ENCODE measurements around the gene HYAL3.
"Not testable (repeated sequence)": the region's sequence is repeated elsewhere in the genome, so short reads cannot be mapped to it uniquely, and the experiment has no call there.

The HYAL3 gene

GRCh38 chr3:50319894-50320625, 20.9 kb upstream of the HYAL3 start:
- Histone ChIP-seq H3K36me3 (ENCODE audit: insufficient read depth, low read length) (peaks cover 15% of the 10 kb centered on the region; the same call in 1 of the 2 replicates), H3K27ac (peak overlapping the region; percentile 31; the same call in 1 of the 2 replicates), H3K9ac (ENCODE audit: insufficient read length) (peak overlapping the region; percentile 97), H3K4me3 (peak overlapping the region; percentile 83), H3K9me3 (ENCODE audit: low read depth, low read length) (no peaks in the 10 kb centered on the region)
- TF ChIP-seq POLR2AphosphoS5 (IDR thresholded peaks at IDR 0.05; ENCODE audit: borderline replicate concordance, low read depth, low read length): no peak
- no peak for TF ChIP-seq EZH2 (IDR thresholded peaks at IDR 0.05)
- TF ChIP-seq FOXP2 (optimal IDR thresholded peaks at IDR 0.05; ENCODE audit: control extremely low read depth, extremely low read length, insufficient read depth): no peak
- DNase-seq (ENCODE audit: low read depth, low spot score): no peak

- no peak overlapping the region for H3K27ac ChIP-seq
- H3K4me3 ChIP-seq: no peak overlapping the region
- no peaks in the 10 kb centered on the region for H3K9me3 ChIP-seq (ENCODE audit: low read depth, low read length)
- TF ChIP-seq FOXP2 (optimal IDR thresholded peaks at IDR 0.05; ENCODE audit: control extremely low read depth, extremely low read length, insufficient read depth) (no peak), EZH2 (IDR thresholded peaks at IDR 0.05) (no peak), POLR2AphosphoS5 (IDR thresholded peaks at IDR 0.05; ENCODE audit: borderline replicate concordance, low read depth, low read length) (no peak)
- no peak overlapping the region for H3K9ac ChIP-seq (ENCODE audit: insufficient read length)
- H3K36me3 ChIP-seq (ENCODE audit: insufficient read depth, low read length): peaks cover 15% of the 10 kb centered on the region; the same call in 1 of the 2 replicates
- DNase-seq (ENCODE audit: low read depth, low spot score): no peak
These were observed 20.1 kb upstream of the HYAL3 start for GRCh38 chr3:50319181-50319893.

DNA sequence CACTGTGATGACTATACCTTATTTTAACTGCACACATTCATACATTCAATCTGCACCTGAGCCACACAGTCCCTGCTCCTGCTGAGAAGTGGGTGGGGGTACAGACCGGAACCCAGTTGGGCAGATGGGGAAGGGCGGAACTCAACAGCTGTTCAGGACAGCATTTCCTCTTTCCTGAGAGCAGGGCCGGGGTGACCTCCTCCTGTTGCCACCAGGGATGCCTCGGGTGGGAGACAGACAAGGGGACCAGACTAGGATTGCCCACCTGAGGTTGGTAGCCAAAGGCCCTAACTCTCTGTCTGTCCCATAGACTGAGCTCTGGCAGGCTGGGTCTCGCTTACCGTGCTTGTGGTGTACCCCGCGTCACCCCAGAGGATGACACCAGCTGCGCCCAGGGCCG, 19.4 kb upstream of the HYAL3 start:
- no peak overlapping the region for H3K9ac ChIP-seq (ENCODE audit: insufficient read length)
- peaks cover 15% of the 10 kb centered on the region; the same call in 1 of the 2 replicates for H3K36me3 ChIP-seq (ENCODE audit: insufficient read depth, low read length)
- no peak for TF ChIP-seq POLR2AphosphoS5 (IDR thresholded peaks at IDR 0.05; ENCODE audit: borderline replicate concordance, low read depth, low read length)
- TF ChIP-seq EZH2 (IDR thresholded peaks at IDR 0.05): no peak
- no peak for TF ChIP-seq FOXP2 (optimal IDR thresholded peaks at IDR 0.05; ENCODE audit: control extremely low read depth, extremely low read length, insufficient read depth)
- DNase-seq (ENCODE audit: low read depth, low spot score): no peak
- H3K4me3 ChIP-seq: no peak overlapping the region
- H3K27ac ChIP-seq: no peak overlapping the region
- no peaks in the 10 kb centered on the region for H3K9me3 ChIP-seq (ENCODE audit: low read depth, low read length)

DNA sequence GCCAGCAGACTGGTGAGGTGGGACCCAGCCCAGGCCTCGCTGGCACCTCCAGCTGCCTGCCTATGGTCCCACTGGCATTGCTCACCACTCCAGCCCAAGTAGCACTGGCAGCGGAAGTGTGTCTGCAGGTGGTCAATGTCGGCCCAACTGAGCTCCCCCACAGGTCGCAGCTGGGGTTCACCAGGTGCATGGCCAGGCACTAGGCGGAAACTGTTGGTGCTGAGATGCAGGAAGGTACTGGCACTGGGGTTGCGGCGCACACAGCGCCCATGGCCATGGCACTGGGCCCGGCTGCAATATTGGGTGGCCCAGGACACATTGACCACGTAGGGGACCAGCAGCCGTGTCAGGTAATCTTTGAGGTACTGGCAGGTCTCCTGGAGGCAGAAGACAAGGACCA, 19.0 kb upstream of the HYAL3 start:
- Histone ChIP-seq H3K27ac (no peak overlapping the region), H3K9me3 (ENCODE audit: low read depth, low read length) (no peaks in the 10 kb centered on the region), H3K4me3 (no peak overlapping the region), H3K9ac (ENCODE audit: insufficient read length) (no peak overlapping the region), H3K36me3 (ENCODE audit: insufficient read depth, low read length) (peaks cover 15% of the 10 kb centered on the region; the same call in 1 of the 2 replicates)
- no peak for TF ChIP-seq POLR2AphosphoS5 (IDR thresholded peaks at IDR 0.05; ENCODE audit: borderline replicate concordance, low read depth, low read length)
- no peak for TF ChIP-seq FOXP2 (optimal IDR thresholded peaks at IDR 0.05; ENCODE audit: control extremely low read depth, extremely low read length, insufficient read depth)
- TF ChIP-seq EZH2 (IDR thresholded peaks at IDR 0.05): no peak
- DNase-seq (ENCODE audit: low read depth, low spot score): no peak

- Histone ChIP-seq H3K27ac (no peak overlapping the region), H3K36me3 (ENCODE audit: insufficient read depth, low read length) (peaks cover 15% of the 10 kb centered on the region; the same call in 1 of the 2 replicates), H3K9ac (ENCODE audit: insufficient read length) (no peak overlapping the region), H3K4me3 (no peak overlapping the region), H3K9me3 (ENCODE audit: low read depth, low read length) (no peaks in the 10 kb centered on the region)
- no peak for DNase-seq (ENCODE audit: low read depth, low spot score)
- TF ChIP-seq POLR2AphosphoS5 (IDR thresholded peaks at IDR 0.05; ENCODE audit: borderline replicate concordance, low read depth, low read length): no peak
These were observed 18.1 kb upstream of the HYAL3 start for GRCh38 chr3:50317300-50317699.

DNA sequence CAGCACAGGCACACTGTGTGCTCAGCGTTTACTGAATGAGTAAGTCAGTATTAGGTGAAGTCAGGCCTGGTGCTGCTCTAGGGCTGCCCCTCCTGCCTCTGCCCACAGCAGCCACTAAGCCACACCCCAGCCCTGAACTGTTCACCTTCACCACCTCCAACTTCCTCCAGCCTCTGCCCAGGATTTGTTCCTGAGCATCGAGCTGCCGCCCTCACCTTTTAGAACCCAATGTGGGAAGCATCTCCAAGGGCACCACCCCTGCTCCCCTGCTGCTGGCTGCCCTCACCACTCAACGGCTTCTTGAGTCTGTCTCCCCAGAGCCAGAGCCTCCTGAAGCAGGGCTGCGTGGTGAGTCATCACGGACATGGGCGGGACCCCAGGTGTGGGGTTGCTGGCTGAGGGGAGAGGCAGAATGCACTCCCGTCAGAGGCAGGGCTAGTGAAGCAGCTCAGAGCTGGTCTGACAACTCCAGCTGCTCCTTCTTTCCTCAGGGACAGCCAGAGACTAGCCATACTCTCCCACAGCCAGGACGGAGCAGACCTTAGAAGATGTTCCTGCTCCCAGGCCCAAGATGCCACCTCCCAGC, 17.5 kb upstream of the HYAL3 start:
- no peak for DNase-seq (ENCODE audit: low read depth, low spot score)
- H3K9ac ChIP-seq (ENCODE audit: insufficient read length): no peak overlapping the region

GRCh38 chr3:50314816-50315215, 15.6 kb upstream of the HYAL3 start:
- H3K9ac ChIP-seq (ENCODE audit: insufficient read length): no peak overlapping the region
- H3K36me3 ChIP-seq (ENCODE audit: insufficient read depth, low read length): peaks cover 15% of the 10 kb centered on the region; the same call in 1 of the 2 replicates
- no peaks in the 10 kb centered on the region for H3K9me3 ChIP-seq (ENCODE audit: low read depth, low read length)
- no peak overlapping the region for H3K27ac ChIP-seq
- no peak for DNase-seq (ENCODE audit: low read depth, low spot score)
- no peak overlapping the region for H3K4me3 ChIP-seq
- no peak for TF ChIP-seq POLR2AphosphoS5 (IDR thresholded peaks at IDR 0.05; ENCODE audit: borderline replicate concordance, low read depth, low read length)
- TF ChIP-seq EZH2 (IDR thresholded peaks at IDR 0.05): no peak
- TF ChIP-seq FOXP2 (optimal IDR thresholded peaks at IDR 0.05; ENCODE audit: control extremely low read depth, extremely low read length, insufficient read depth): no peak

More for the DNA sequence above, 17.5 kb upstream of the HYAL3 start:
- no peak overlapping the region for H3K27ac ChIP-seq
- no peaks in the 10 kb centered on the region for H3K9me3 ChIP-seq (ENCODE audit: low read depth, low read length)
- peaks cover 15% of the 10 kb centered on the region; the same call in 1 of the 2 replicates for H3K36me3 ChIP-seq (ENCODE audit: insufficient read depth, low read length)
- no peak overlapping the region for H3K4me3 ChIP-seq
- TF ChIP-seq FOXP2 (optimal IDR thresholded peaks at IDR 0.05; ENCODE audit: control extremely low read depth, extremely low read length, insufficient read depth) (no peak), POLR2AphosphoS5 (IDR thresholded peaks at IDR 0.05; ENCODE audit: borderline replicate concordance, low read depth, low read length) (no peak), EZH2 (IDR thresholded peaks at IDR 0.05) (no peak)

- H3K4me3 ChIP-seq: no peak overlapping the region
- H3K9me3 ChIP-seq (ENCODE audit: low read depth, low read length): no peaks in the 10 kb centered on the region
- no peak for DNase-seq (ENCODE audit: low read depth, low spot score)
- peaks cover 12% of the 10 kb centered on the region; the same call in 1 of the 2 replicates for H3K36me3 ChIP-seq (ENCODE audit: insufficient read depth, low read length)
- no peak overlapping the region for H3K9ac ChIP-seq (ENCODE audit: insufficient read length)
- no peak overlapping the region for H3K27ac ChIP-seq
- TF ChIP-seq FOXP2 (optimal IDR thresholded peaks at IDR 0.05; ENCODE audit: control extremely low read depth, extremely low read length, insufficient read depth) (no peak), POLR2AphosphoS5 (IDR thresholded peaks at IDR 0.05; ENCODE audit: borderline replicate concordance, low read depth, low read length) (no peak), EZH2 (IDR thresholded peaks at IDR 0.05) (no peak)
These were observed 15.1 kb upstream of the HYAL3 start for GRCh38 chr3:50314342-50314741.

GRCh38 chr3:50312041-50312440, 12.8 kb upstream of the HYAL3 start:
- H3K4me3 ChIP-seq; H3K27ac ChIP-seq; H3K36me3 ChIP-seq (ENCODE audit: insufficient read depth, low read length); H3K9me3 ChIP-seq (ENCODE audit: low read depth, low read length); DNase-seq (ENCODE audit: low read depth, low spot score); H3K9ac ChIP-seq (ENCODE audit: insufficient read length): not testable (repeated sequence)
